HG03521 (cell line): ENCODE measurements around the gene ABCA13.
A peak's percentile ranks its signal among the peaks of the same experiment; 100 is the strongest.

ENCODE experiments used
- ATAC-seq: cut with Tn5 transposase; IDR thresholded peaks from one replicate; pipeline ENCODE4 v1.9.1; 2021; ENCODE audit warnings: mild to moderate bottlenecking, moderate library complexity; ENCODE audit not compliant: unreplicated experiment

The ABCA13 gene

DNA sequence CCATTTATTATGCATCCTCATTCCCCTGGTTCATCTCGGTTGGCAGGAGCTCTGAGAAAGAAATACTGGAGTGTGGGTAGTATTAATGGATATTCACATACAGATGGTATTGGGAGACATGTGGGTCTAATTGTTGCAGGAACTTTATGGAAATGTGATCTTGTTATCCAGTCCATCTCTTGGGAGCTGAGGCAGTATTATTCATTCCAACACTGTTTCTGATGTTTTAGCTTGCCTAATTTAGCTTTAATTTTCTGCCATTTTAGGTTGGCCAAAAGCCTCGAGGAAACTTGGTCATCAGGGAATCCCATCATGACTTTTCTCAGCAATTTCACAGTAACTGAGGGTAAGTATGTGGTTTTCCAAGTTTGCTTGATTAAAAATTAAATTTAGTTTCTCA lies 125.7 kb downstream of the ABCA13 start:
- ATAC-seq, result no peak

- no peak for ATAC-seq
Measured at GRCh38 chr7:48298779-48299178, 127.5 kb downstream of the ABCA13 start.

DNA sequence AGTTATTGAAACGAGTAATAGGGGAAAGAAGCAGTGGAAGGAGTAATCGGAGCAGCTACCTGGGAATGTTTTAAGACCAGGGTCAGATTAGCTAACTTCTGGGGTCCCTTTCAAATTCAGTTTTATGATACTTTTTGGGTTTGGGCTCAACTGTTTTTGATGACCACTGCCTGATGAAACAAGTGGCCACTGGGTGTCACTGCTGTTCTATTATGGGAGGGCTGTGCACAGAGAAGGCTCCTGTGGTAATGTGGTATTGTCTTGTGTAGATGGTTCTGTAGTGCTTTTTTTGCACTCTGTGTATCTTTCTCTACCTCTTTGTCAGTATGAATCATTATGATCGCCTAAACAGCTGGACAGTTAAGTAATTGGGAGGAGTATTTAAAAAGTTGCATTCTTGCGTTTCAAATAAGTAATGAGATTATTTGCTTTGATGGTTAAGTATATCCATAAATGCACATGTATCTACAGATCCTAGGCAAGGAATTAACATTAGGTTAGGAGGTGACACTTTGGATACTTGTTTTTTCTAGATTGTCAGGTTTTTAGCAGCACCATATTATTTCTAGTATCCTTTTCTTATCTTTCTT lies 128.4 kb downstream of the ABCA13 start:
- peak; percentile 85 for ATAC-seq

- no peak for ATAC-seq
Measured at GRCh38 chr7:48300301-48300700, 129.0 kb downstream of the ABCA13 start.

GRCh38 chr7:48301201-48301600 lies 129.9 kb downstream of the ABCA13 start:
- ATAC-seq, result no peak

- ATAC-seq, result no peak
Measured at GRCh38 chr7:48304641-48305040, 133.4 kb downstream of the ABCA13 start.

GRCh38 chr7:48305661-48306060 lies 134.4 kb downstream of the ABCA13 start:
- ATAC-seq, result no peak

- ATAC-seq, result no peak
Measured at GRCh38 chr7:48307041-48307714, 135.9 kb downstream of the ABCA13 start.

DNA sequence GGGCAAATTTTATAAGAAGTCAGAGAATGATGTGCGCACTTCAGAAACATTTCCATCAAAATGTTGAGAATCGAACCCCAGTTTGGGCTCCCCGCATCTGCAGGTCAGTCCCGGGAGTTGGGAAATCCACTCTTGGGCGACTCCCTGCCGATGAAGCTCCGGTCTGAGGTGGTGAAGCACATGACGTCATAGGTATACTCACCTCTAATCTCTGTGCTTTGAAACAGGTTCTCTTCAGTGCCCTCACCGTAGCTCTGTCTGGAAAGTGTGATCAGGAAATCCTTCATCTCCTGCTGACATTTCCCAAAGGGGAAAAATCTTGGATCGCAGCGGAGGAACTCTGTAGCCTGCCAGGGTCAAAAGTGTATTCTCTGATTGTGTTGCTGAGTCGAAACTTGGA lies 138.5 kb downstream of the ABCA13 start:
- no peak for ATAC-seq

DNA sequence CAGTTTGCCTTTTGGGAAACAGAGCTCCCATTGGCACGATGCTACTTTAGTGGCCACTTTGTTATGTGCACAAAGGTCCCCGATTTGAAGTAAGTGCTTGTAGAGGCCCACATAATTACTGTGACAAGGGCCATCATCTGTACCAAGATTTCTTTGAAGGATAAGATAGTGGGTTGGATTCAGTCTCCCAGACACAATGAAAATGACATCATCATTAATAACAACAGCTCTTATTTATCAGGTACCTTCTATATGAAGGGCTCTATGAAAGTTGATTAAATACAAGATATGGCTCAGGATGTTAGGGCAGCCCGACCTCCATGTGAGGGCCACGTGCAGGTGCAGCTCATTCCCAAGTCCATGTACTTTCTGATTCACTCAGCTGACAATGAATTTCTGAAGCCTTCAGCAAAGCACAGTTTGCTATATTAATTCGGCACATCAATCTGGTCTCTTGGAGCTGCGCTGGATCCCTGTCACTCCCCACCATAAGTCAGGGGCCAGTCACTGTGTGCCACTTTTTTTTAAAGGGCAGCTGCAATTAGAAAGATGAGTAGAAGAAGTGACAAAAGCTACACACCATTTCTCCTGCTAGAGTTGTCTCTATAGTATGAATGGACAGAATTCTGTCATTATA lies 140.3 kb downstream of the ABCA13 start:
- no peak for ATAC-seq

DNA sequence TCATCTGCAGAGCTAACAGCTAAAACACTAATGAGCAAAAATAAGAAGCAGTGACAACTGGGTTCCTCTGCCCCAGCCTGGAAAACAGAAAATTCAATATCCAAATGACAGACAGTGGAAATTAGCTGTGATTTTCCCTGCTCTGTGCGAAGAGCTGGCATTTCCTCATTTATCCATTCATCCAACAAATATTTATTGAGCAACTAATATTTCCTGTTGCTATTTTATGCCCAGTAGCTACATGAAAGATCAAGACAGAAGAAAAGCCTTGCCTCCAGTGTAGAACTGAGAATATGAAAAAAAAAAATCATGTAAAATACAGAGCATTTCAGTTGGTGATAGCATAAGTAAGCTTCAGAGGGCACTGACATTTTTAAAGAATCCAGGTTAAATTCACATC lies 140.9 kb downstream of the ABCA13 start:
- ATAC-seq, result no peak

DNA sequence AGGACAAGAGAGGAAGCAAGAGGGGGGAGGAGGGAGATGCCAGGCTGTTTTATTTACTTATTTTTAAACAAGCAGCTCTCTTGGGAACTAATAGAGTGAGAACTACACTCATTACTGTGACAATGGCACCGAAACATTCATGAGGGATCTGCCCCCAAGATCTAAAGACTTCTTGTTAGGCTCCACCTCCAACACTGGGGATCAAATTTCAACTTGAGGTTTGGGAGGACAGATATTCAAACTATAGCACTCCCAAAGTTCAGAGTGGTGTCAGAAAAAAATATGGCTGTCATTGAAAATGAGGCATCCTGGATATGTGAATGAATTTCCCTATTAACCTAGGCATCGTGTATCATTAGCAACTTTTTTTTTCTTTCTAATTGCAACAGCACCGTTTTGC lies 145.5 kb downstream of the ABCA13 start:
- ATAC-seq, result no peak

DNA sequence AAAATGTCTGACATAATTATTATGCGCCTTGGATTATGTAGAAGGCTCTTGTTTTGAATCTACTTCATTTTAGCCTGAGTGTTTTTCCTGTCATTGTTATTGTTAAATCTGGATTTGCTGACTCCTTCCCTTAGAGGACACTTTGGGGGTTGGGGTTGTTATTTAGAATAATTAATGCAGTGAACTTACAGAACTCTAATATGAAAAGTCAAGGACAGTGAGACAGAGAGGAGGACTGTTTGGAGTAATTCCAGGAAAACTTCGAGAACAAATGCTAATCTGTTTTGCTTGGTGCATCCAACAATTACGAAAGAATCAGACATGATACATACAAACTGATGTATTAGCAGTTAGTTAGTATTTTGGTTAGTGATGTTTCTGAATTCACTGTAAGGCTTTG lies 146.1 kb downstream of the ABCA13 start:
- no peak for ATAC-seq

DNA sequence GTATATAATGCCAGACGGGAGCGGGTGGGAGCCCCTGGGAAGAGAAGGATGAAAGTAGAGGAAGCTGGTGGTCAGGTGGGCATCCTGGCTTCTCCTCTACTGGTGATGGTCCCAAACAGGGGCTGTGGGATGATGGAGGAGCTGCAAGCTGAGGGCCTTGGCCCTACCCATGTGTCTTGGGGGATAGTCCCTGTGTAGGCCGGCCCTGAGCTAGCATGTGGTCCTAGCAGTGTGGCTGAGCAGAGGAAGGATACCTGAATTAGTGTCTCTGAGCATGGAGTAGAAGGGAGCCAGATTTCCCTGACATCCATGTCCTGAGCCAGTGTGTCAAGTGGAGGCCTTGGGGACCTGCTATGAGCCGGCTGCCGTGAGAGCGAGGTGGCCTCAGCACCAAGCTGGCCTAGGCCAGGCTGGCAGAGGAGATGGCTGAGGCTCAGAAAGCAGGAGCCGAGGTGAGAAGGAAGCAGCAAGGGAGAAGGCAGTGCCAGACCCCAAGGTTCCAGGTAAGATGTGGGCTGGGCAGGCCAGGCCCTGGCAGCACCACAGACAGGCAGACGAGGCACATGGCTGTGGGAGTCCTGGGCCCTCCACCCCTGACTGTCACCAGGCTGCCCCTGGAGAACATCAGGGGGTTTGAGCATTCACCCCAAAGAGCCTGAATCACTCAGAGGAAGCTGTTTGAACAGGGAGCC lies 150.2 kb downstream of the ABCA13 start:
- ATAC-seq, result no peak

DNA sequence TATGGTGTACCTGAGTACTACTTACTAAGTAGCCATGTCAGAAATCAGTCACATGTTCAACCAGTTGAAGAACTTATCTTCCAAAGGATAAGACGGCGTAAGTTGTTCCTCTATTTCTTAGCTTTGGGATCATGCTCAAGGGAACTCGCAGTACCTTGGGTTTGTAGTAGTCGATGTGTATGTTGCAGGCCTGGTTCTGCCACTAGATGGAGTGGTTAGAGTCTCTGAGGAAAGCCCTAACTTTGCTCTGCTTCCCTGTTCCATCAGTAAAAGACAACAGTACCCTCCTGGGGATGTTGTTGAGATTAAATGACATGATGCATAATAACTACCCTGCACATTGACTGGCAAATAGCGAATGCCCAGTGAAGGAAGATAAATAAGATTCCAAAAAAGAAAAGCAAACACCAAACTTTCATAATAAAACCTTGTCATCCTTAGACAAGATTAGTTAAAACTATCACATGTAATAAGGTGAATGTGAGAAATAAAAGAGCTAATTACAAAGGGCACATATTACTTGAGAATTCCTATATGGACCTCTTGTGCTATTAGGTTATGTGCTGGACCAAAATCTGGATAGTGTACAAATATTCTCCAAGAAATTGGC lies 165.9 kb downstream of the ABCA13 start:
- ATAC-seq, result no peak

DNA sequence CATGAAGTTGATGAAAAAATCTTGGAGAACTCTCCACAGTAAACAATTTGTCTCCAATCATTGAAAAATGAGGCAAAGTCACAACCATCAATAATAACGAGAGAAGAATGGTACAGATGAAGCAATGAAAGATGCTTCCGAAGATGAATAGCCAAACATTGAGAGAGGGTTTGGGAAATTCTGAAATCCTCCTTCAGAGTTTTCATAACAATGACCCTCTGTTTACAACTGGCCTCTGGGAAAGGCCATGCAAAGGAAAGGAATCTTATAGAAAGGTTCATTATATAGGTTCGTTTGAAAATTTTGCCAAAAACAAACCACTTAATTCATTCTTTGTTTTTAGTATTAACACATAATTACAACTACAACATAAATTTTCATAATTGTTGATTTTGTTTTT lies 166.5 kb downstream of the ABCA13 start:
- ATAC-seq, result no peak

DNA sequence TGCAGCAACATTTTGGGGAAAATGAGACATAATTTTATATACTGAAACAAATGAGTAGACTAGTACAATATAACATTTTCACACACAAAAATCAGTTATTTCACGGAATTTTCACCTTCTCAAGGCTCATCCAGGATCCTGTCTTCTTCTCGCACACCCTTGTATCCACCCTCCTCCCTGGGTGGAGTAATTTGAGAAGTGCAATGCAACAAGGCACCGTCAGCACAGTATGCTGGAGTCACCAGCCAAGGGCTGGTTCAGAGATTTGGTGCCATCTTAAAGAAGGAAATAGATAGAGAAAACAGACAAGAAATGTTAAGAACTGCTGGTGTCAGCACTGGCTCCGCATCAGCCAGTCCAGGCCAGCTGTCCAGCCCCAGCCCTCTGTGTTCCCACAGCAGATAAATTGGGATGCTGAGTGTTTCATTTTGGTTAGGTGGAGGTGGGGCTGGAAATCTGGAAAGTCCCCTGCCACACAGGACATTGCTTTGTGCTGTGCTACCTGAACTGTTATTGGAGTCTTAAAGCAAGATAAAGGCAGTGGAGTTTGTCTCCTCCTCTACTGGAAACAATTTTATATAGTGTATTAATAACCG lies 176.1 kb downstream of the ABCA13 start:
- ATAC-seq, result no peak

- no peak for ATAC-seq
Measured at GRCh38 chr7:48350515-48350914, 179.3 kb downstream of the ABCA13 start.

- ATAC-seq, result no peak
Measured at GRCh38 chr7:48351900-48352299, 180.6 kb downstream of the ABCA13 start.

DNA sequence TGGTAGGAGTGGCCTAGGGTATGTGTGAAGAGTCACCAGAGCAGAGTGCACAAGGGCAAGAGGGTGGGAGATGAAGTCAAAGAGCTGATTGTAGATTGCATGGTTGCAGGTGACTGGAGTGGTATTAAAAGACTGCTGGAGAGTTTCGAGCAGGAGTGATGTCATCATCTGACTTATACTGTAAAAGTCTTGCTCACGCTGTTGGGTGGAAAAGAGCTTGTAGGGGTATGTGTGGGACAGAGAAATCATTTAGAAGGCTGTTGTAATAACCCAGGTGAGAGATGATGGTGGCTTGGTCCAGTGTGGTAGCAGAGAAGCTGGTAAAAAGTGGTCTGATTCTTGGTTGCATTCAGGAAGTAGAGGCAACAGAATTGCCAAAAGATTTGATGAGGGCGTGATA lies 184.1 kb downstream of the ABCA13 start:
- ATAC-seq, result no peak

- no peak for ATAC-seq
Measured at GRCh38 chr7:48360574-48360973, 189.3 kb downstream of the ABCA13 start.
